Vagina (tissue), 2 donors: ENCODE data around the gene PWWP2A.

ENCODE experiments used
- CTCF ChIP-seq, 3 experiments: fragments of 450-650 bp in 2 of 3; fragments of 200-600 bp in 1 of 3; sonication (generic) in 1 of 3; IDR thresholded peaks; one replicate each; pipeline ENCODE4 v1.5.1; 2017 to 2019; ENCODE audit warnings: antibody characterized with exemption in 3 of 3, mild to moderate bottlenecking in 2 of 3, moderate library complexity in 2 of 3
- POLR2A ChIP-seq, 2 donors: fragments of 450-650 bp; IDR thresholded peaks; one replicate each; pipeline ENCODE4 v1.6.1; 2017; ENCODE audit warnings: antibody characterized with exemption in 2 of 2, mild to moderate bottlenecking in 2 of 2, moderate library complexity in 2 of 2
- POLR2AphosphoS5 ChIP-seq, 2 donors: sonication (generic); formaldehyde crosslinking; IDR thresholded peaks; one replicate each; pipeline ENCODE4 v1.9.0; 2017; ENCODE audit warnings: antibody characterized with exemption in 2 of 2, mild to moderate bottlenecking in 2 of 2, low read depth in 1 of 2; ENCODE audit not compliant: insufficient read depth in 1 of 2

GRCh38 chr5:160165137-160166068 lies 46.2 kb upstream of the PWWP2A start:
- TF ChIP-seq CTCF (IDR thresholded peaks at IDR 0.05) (no peak), POLR2AphosphoS5 (IDR thresholded peaks at IDR 0.05; ENCODE audit: insufficient read depth in 1 of 2, low read depth in 1 of 2) (peak in 1 of 2 donors; percentile 84), POLR2A (IDR thresholded peaks at IDR 0.05) (no peak)
